ENCODE results near the gene MAGI3.

DNA sequence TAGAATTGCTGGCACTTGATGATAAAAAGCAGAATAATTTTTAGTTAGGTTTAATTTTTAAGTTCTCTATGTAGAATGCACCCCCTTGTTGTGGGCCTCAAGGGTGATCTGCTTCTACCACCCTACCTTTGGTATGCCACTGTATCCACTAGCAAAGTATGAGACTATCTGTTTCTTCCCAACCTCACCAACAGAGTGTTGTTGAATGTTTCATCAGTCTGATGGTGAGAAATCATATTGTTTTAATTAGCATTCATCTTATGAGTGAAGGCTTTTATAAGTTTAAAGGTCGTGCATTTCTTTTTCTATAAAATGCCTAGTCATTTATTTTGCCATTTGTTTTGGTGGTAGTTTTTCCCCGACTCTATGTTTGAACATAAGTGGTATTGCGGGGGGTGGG, 141.0 kb downstream of the MAGI3 start:
- no peak for TF ChIP-seq POLR2A (IDR thresholded peaks at IDR 0.05)
- no peak for TF ChIP-seq CTCF (IDR thresholded peaks at IDR 0.05)
